ENCODE results near the gene STX8. TPM values are rescaled to one million over a fixed set of nuclear protein-coding genes. Genes with fewer than 3 reads are reported as not detected.
"Not testable (repeated sequence)": the region's sequence is repeated elsewhere in the genome, so short reads cannot be mapped to it uniquely, and the experiment has no call there.

The STX8 gene, protein sequence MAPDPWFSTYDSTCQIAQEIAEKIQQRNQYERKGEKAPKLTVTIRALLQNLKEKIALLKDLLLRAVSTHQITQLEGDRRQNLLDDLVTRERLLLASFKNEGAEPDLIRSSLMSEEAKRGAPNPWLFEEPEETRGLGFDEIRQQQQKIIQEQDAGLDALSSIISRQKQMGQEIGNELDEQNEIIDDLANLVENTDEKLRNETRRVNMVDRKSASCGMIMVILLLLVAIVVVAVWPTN
- 128 TPM for polyA plus RNA-seq (2012; ENCODE audit: missing spikeins)

GRCh38 chr17:9575381-9576101, at the start of gene STX8:
Gene STX8, minus strand, starts transcription at chr17:9575820. Its CDS starts 12 bp downstream, at chr17:9575808.
- FAIRE-seq (peak; percentile 86), DNase-seq (ENCODE audit: insufficient read length) (peak; percentile 71)
- TF ChIP-seq POLR2AphosphoS5 (IDR thresholded peaks at IDR 0.05; ENCODE audit: low read depth, low read length) (0 out of 2 replicates have a peak, but pooled peaks have one; percentile 48), POLR2A (IDR thresholded peaks at IDR 0.05; ENCODE audit: low read depth, low read length) (peak; percentile 61; the same call in 1 of the 2 replicates), TAF1 (IDR thresholded peaks at IDR 0.05; ENCODE audit: borderline replicate concordance, low read depth, low read length) (no peak)

- FAIRE-seq: no peak
- DNase-seq (ENCODE audit: insufficient read length): no peak
- no peak for TF ChIP-seq TAF1 (IDR thresholded peaks at IDR 0.05; ENCODE audit: borderline replicate concordance, low read depth, low read length)
These were observed 47.3 kb upstream of the STX8 start for GRCh38 chr17:9622961-9623360.

GRCh38 chr17:9615486-9615885, 39.9 kb upstream of the STX8 start:
- TF ChIP-seq POLR2AphosphoS5 (IDR thresholded peaks at IDR 0.05; ENCODE audit: low read depth, low read length) (no peak), TAF1 (IDR thresholded peaks at IDR 0.05; ENCODE audit: borderline replicate concordance, low read depth, low read length) (no peak), POLR2A (IDR thresholded peaks at IDR 0.05; ENCODE audit: low read depth, low read length) (no peak)
- DNase-seq (ENCODE audit: insufficient read length) (no peak), FAIRE-seq (no peak)

- TF ChIP-seq POLR2AphosphoS5 (IDR thresholded peaks at IDR 0.05; ENCODE audit: low read depth, low read length) (no peak), POLR2A (IDR thresholded peaks at IDR 0.05; ENCODE audit: low read depth, low read length) (no peak), TAF1 (IDR thresholded peaks at IDR 0.05; ENCODE audit: borderline replicate concordance, low read depth, low read length) (no peak)
- FAIRE-seq (no peak), DNase-seq (ENCODE audit: insufficient read length) (no peak)
These were observed 36.4 kb upstream of the STX8 start for GRCh38 chr17:9612006-9612405.

- TF ChIP-seq TAF1 (IDR thresholded peaks at IDR 0.05; ENCODE audit: borderline replicate concordance, low read depth, low read length) (no peak), POLR2AphosphoS5 (IDR thresholded peaks at IDR 0.05; ENCODE audit: low read depth, low read length) (no peak), POLR2A (IDR thresholded peaks at IDR 0.05; ENCODE audit: low read depth, low read length) (no peak)
- DNase-seq (ENCODE audit: insufficient read length): no peak
- no peak for FAIRE-seq
These were observed 35.9 kb upstream of the STX8 start for GRCh38 chr17:9611557-9611956.

- FAIRE-seq; DNase-seq (ENCODE audit: insufficient read length): not testable (repeated sequence)
These were observed 31.4 kb upstream of the STX8 start for GRCh38 chr17:9607058-9607457.

DNA sequence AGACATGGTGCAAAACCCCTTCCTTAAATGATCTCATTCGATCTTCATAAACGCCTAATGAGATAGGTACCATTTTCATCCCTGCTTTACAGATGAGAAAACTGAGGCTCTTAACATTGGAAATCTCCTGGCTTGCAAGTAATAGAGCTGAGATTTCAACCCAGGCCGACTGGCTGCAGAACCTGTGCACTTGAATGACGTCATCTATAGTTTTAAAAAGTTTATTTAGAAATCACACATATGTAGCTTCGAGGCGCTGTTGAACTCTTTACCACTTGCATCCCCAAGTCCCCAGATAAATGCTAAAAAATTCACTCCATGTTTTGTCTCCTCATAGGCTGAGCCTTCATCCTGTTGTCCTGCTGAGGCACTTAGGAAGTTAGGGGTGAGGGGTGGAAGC, 30.8 kb upstream of the STX8 start:
- TF ChIP-seq POLR2A (IDR thresholded peaks at IDR 0.05; ENCODE audit: low read depth, low read length): no peak
- no peak for TF ChIP-seq POLR2AphosphoS5 (IDR thresholded peaks at IDR 0.05; ENCODE audit: low read depth, low read length)
- TF ChIP-seq TAF1 (IDR thresholded peaks at IDR 0.05; ENCODE audit: borderline replicate concordance, low read depth, low read length): no peak
- DNase-seq (ENCODE audit: insufficient read length): no peak
- FAIRE-seq: no peak

DNA sequence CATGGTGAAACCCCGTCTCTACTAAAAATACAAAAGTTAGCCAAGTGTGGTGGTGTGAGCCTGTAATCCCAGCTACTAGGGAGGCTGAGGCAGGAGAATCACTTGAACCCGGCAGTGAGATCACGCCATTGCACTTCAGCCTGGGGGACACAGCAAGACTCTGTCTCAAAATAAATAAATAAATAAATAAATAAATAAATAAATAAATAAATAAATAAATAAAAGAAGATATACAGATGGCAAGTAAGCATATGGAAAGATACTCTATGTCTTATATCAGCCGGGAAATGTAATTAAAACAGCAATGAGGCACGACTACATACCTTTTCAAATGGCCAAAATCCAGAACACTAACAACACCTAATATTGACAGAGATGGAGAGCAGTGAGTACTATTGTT, 29.0 kb upstream of the STX8 start:
- not testable (repeated sequence) for FAIRE-seq; DNase-seq (ENCODE audit: insufficient read length)

DNA sequence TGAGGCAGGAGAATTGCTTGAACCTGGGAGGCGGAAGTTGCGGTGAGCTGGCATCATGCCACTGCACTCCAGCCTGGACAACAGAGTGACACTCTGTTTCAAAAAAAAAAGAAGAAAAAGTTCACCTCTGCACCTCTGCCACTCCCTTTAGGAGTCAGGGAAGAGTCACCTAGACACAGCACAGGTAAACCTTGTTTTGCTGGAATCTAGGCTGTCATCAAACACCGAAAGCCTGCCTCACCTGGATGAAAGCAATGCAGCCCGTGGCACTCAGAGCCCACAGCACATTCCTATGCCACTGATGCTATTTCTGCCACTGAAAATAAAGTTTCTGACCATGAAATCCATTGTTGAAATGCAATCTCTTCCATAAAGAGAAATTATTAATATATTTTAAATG, 23.0 kb upstream of the STX8 start:
- no peak for DNase-seq (ENCODE audit: insufficient read length)
- FAIRE-seq: no peak
- TF ChIP-seq POLR2AphosphoS5 (IDR thresholded peaks at IDR 0.05; ENCODE audit: low read depth, low read length) (no peak), TAF1 (IDR thresholded peaks at IDR 0.05; ENCODE audit: borderline replicate concordance, low read depth, low read length) (no peak), POLR2A (IDR thresholded peaks at IDR 0.05; ENCODE audit: low read depth, low read length) (no peak)

DNA sequence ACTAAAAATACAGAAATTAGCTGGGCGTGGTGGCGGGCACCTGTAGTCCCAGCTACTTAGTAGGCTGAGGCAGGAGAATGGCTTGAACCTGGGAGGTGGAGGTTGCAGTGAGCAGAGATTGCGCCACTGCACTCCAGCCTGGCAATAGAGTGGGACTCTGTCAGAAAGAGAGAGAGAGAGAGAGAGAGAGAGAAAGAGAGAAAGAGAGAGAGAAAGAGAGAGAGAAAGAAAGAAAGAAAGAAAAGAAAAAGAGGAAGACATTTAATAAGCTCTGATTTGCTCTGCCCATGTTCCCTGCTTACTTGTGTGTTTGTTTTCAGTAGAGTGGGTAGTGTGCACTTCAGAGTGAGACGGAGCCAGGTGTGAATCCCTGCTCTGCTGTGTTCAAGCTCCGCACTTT, 22.0 kb upstream of the STX8 start:
- FAIRE-seq; DNase-seq (ENCODE audit: insufficient read length): not testable (repeated sequence)

DNA sequence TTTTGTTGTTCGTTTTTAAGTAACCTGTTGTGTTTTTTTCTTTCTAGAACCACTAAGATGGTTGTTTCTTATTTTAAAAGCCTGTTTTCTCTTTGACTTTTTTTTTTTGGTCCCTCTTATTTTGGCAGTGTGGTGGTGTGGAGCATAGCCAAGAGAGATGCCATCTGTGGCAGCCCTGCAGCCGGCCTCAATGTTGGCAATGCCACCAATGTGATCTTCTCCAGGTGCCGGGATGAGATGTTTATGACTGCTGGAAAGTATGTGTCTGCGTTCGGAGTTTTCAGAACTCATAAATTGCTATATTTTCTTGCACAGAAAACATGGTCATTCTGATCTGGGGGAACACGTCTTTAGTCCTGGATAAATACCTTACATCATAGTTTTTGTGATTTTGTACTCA, 18.4 kb upstream of the STX8 start:
- no peak for FAIRE-seq
- TF ChIP-seq TAF1 (IDR thresholded peaks at IDR 0.05; ENCODE audit: borderline replicate concordance, low read depth, low read length) (no peak), POLR2AphosphoS5 (IDR thresholded peaks at IDR 0.05; ENCODE audit: low read depth, low read length) (no peak), POLR2A (IDR thresholded peaks at IDR 0.05; ENCODE audit: low read depth, low read length) (no peak)
- DNase-seq (ENCODE audit: insufficient read length): no peak

DNA sequence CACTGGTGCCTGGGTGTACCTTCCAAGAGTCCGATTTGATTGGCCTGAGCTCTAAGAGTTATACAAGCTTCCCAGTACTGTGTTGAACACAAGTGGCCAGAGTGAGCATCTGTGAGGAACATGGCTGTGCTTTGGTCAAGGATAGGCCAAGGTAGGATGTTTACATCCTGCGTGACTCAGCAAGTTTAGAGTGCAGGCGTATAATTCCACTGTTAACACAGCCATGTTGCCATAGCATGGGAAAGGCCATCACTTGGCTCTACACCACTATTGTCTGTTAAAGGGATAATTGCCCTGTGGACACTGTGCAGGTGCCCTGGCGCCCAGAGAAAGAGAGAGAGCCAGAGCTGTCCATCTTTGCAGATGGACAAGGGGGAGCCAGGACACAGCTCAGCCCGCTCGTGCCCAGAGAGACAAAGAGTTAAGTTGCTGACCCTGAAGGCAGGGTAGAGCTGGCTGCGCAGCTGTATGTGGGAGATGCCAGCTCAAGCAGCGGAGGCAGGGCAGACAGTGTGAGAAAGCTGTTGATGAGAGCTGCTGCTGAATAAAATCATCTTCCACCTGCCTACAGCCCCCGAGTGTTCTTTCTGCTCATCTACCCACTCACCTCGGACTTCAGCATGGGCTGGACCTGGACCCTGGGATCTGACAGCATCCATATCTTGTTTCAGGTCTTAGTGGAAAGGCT, 12.5 kb upstream of the STX8 start:
- FAIRE-seq: no peak
- TF ChIP-seq POLR2AphosphoS5 (IDR thresholded peaks at IDR 0.05; ENCODE audit: low read depth, low read length): no peak
- no peak for TF ChIP-seq TAF1 (IDR thresholded peaks at IDR 0.05; ENCODE audit: borderline replicate concordance, low read depth, low read length)
- no peak for TF ChIP-seq POLR2A (IDR thresholded peaks at IDR 0.05; ENCODE audit: low read depth, low read length)
- no peak for DNase-seq (ENCODE audit: insufficient read length)

All from GM12892 (cell line).